Calu3 (cell line): Measurements from ENCODE around the gene PAPLN. TPM values are rescaled to one million over a fixed set of nuclear protein-coding genes. Genes with fewer than 3 reads are reported as not detected.

ENCODE experiments used
- BruUV-seq: library from RNA; stranded (reverse); fragments of 400-500 nt; replicated peaks from 2 replicates; lab custom pipeline; 2021; lab: Mats Ljungman, UMichigan
- CTCF ChIA-PET: fragments of 300-600 bp; sonication (Branson Sonifier 250); formaldehyde crosslinking; loops from one replicate; lab custom pipeline; 2022; ENCODE audit warnings: antibody characterized with exemption; lab: Charles Lee
- DNase-seq: peaks from one replicate; pipeline ENCODE4 v3.0.0; 2022
- H3K27ac Mint-ChIP-seq: one replicate; pipeline ENCODE4 v1.8.0; 2022; ENCODE audit warnings: mixed read lengths; ENCODE audit not compliant: unreplicated experiment
- H3K27me3 Mint-ChIP-seq: one replicate; pipeline ENCODE4 v1.8.0; 2022; ENCODE audit warnings: mixed read lengths; ENCODE audit not compliant: unreplicated experiment
- H3K36me3 Mint-ChIP-seq: one replicate; pipeline ENCODE4 v1.8.0; 2022; ENCODE audit warnings: mild to moderate bottlenecking, moderate library complexity, mixed read lengths; ENCODE audit not compliant: insufficient read depth, unreplicated experiment
- H3K4me1 Mint-ChIP-seq: one replicate; pipeline ENCODE4 v1.8.0; 2022; ENCODE audit warnings: mild to moderate bottlenecking, low read depth, mixed read lengths; ENCODE audit not compliant: unreplicated experiment
- H3K4me3 Mint-ChIP-seq: one replicate; pipeline ENCODE4 v1.8.0; 2022; ENCODE audit warnings: mild to moderate bottlenecking, low read depth, moderate library complexity, mixed read lengths; ENCODE audit not compliant: unreplicated experiment
- H3K9me3 Mint-ChIP-seq: one replicate; pipeline ENCODE4 v1.8.0; 2022; ENCODE audit warnings: low read depth, mixed read lengths; ENCODE audit not compliant: unreplicated experiment
- CTCF ChIP-seq: fragments of 200-600 bp; IDR thresholded peaks from one replicate; pipeline ENCODE4 v1.8.0; 2022; ENCODE audit warnings: antibody characterized with exemption; ENCODE audit not compliant: unreplicated experiment
- intact Hi-C: fragments of 100-400 bp; cut with micrococcal nuclease; formaldehyde crosslinking; loops from one replicate; pipeline ENCODE4 v1.10.0; 2022; ENCODE audit not compliant: unreplicated experiment
- total RNA-seq: library from RNA; stranded (reverse); gene quantifications from 2 replicates; pipeline ENCODE4 v1.2.3, GENCODE V29; 2022

Gene PAPLN
- total RNA-seq, 1 experiment from 2014 or later, result 0.17 TPM

- H3K27ac Mint-ChIP-seq, result no peak overlapping the region
- peak overlapping the region; percentile 60 for H3K4me3 Mint-ChIP-seq
- no TSS peak for BruUV-seq
- peak; percentile 24 for DNase-seq
- TF ChIP-seq CTCF, result no peak
- H3K9me3 Mint-ChIP-seq, result no peaks in the 10 kb centered on the region
- peaks cover 92% of the 10 kb centered on the region for H3K27me3 Mint-ChIP-seq
- no peaks in the 10 kb centered on the region for H3K36me3 Mint-ChIP-seq
- H3K4me1 Mint-ChIP-seq, result peaks cover 41% of the 10 kb centered on the region
- intact Hi-C loops, result no loop called here
- CTCF ChIA-PET, result interaction anchor here (1.2 kb wide), 1 partner anchor 58 kb away, joined by 4 read pairs; no protein-coding TSS in a partner anchor
Observed at GRCh38 chr14:73237786-73238423, 599 bp downstream of the PAPLN start.

GRCh38 chr14:73238424-73238852 is 1.1 kb downstream of the PAPLN start:
- intact Hi-C loops, result no loop called here
- BruUV-seq, result no TSS peak
- Mint-ChIP-seq H3K27ac (no peak overlapping the region), H3K36me3 (no peaks in the 10 kb centered on the region), H3K27me3 (peaks cover 92% of the 10 kb centered on the region), H3K4me1 (peaks cover 41% of the 10 kb centered on the region), H3K4me3 (peak overlapping the region; percentile 60), H3K9me3 (no peaks in the 10 kb centered on the region)
- TF ChIP-seq CTCF, result no peak
- DNase-seq, result peak; percentile 38
- CTCF ChIA-PET, result interaction anchor here (1.2 kb wide), 1 partner anchor 57 kb away, joined by 4 read pairs; no protein-coding TSS in a partner anchor

- CTCF ChIA-PET, result interaction anchor here (1.2 kb wide), 1 partner anchor 57 kb away, joined by 4 read pairs; no protein-coding TSS in a partner anchor
- H3K9me3 Mint-ChIP-seq, result no peaks in the 10 kb centered on the region
- H3K27ac Mint-ChIP-seq, result no peak overlapping the region
- intact Hi-C loops, result no loop called here
- H3K36me3 Mint-ChIP-seq, result no peaks in the 10 kb centered on the region
- H3K4me3 Mint-ChIP-seq, result peak overlapping the region; percentile 45
- BruUV-seq, result no TSS peak
- no peak for TF ChIP-seq CTCF
- peaks cover 37% of the 10 kb centered on the region for H3K4me1 Mint-ChIP-seq
- peaks cover 92% of the 10 kb centered on the region for H3K27me3 Mint-ChIP-seq
- no peak for DNase-seq
Observed at GRCh38 chr14:73238941-73239340, 1.6 kb downstream of the PAPLN start.

GRCh38 chr14:73239393-73240241 is 2.3 kb downstream of the PAPLN start:
- no peaks in the 10 kb centered on the region for H3K36me3 Mint-ChIP-seq
- intact Hi-C loops, result no loop called here
- peaks cover 86% of the 10 kb centered on the region for H3K27me3 Mint-ChIP-seq
- no peak for DNase-seq
- no TSS peak for BruUV-seq
- CTCF ChIA-PET, result interaction anchor here (1.6 kb wide), 1 partner anchor 8 kb away, joined by 3 read pairs; no protein-coding TSS in a partner anchor
- H3K4me1 Mint-ChIP-seq, result peaks cover 36% of the 10 kb centered on the region
- no peaks in the 10 kb centered on the region for H3K9me3 Mint-ChIP-seq
- H3K4me3 Mint-ChIP-seq, result peak overlapping the region; percentile 45
- no peak for TF ChIP-seq CTCF
- H3K27ac Mint-ChIP-seq, result no peak overlapping the region
